K562 treated with DMSO at 1 percent for 48 hours (cell line): ENCODE measurements around the gene SPTB. TPM values are rescaled to one million over a fixed set of nuclear protein-coding genes. Genes with fewer than 3 reads are reported as not detected.

ENCODE experiments used
- total RNA-seq: library from RNA; unstranded; fragments of 300-600 nt; gene quantifications from 2 replicates; pipeline ENCODE4 v1.2.3, GENCODE V29; 2022; ENCODE audit warnings: low replicate concordance; ENCODE audit errors: extremely low read depth

SPTB gene
- total RNA-seq: not detected in 2 replicates

DNA sequence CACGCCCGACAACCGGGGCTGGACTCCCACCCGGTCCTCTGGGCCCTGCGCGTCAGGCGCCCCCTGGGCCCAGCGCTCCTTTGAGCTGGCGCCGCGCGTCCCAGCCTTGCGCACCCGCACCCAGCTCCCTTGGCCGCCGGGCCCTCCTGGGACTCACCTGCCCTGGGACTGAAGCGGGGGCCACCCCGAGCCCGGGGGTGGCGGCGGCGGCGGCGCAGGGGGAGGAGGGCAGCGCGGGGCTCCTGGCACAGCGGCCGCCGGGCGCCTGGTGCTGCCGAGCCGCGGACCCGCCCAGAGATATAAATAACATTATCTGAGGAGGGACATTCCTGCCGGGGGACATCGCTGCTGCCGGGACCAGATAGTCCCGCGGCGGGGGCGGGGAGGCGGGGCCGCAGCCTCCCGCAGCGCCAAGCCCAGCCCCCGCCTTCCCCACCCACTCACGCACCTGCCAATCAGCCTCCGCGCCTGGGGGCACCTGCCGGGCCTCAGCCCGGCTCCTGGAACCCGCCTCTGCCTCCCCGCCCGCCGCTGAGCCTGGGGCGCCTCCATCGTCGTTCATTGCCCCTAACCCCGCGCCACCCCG lies at the start of gene SPTB:
TSS of gene SPTB (minus strand) at position 273 of the 586 bp plus-strand sequence. CDS start 56,813 bp downstream, outside the sequence.

DNA sequence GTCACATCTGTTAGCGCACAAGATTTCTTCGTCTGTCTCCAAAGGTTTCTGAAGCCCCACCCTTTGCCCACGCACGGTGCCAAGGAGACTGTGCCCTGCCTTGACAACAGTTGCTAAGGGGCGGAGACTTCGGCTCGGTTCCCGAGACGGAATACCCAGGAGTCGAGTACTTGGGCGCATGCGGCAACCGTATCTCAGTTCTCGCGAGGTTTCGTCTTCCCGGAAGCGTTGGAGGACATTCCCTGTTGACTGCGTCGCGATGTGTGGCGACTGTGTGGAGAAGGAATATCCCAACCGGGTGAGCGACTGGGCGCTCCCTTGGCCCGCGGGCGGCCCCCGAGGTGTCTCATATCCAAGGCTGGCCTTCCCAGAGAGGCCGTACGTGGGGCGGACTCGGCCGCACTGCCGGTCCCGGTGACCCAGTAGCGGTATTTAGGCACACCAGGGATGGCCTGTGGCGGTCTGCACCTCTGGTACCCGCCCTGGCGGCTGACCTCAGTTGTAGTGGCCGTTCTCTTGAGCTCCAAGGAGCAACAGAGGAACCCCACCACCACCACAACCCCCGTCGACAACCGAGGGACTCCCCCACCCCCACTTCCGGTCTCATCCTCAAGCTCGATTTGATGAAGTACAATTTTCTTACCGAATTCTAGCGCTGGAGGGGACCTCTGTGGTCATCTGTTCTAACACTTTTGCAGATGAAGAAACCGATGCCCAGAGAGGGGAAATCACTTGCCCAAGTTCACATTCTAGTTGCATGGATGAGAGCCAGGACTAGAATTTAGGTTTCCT lies 34.7 kb upstream of the SPTB start, which contains the start of gene CHURC1:
TSS of gene CHURC1 (plus strand) at position 219 of the 792 bp plus-strand sequence. CDS start at position 260, 41 bp downstream.

DNA sequence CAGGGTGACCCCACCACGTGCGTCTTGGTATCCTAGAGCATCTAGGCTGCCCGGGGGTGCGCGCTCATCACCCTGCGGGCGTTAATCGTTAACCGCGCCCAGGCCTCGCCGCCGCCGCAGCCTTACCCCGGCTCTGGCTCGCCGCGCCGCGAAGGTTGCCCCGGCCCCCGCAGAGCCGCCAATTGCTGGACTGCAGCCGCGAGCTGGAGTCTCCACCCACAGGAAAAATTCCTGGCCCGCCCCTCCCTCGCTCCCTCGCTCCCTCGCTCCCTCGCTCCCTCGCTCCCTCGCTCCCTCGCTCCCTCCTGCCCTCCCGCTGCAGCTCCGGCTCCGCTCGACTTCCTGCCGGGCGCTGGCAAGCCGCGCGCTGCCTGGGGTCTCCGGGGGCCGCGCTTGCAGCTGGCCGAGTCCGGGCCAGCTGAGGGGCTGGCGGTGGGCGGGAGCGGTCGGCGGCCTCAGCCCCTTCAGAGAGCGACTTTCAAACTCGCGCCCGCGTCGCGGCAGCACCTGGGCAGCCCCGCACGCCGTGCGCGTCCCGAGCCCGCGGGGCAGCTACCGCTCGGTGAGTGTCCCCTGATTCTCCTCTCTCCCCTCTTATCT lies 175.5 kb downstream of the SPTB start, which contains the start of gene PLEKHG3:
TSS of gene PLEKHG3 (plus strand) at position 282 of the 600 bp plus-strand sequence. CDS start 23,208 bp downstream, outside the sequence.

Other genes with a start within 250 kb of the SPTB start
- not detected in 2 replicates for gene PLEKHG3, start 175.5 kb downstream of the SPTB start, total RNA-seq
- not detected in 2 replicates for gene CHURC1, start 34.5 kb upstream of the SPTB start, total RNA-seq
- not detected in 2 replicates for gene GPX2, start 62.8 kb upstream of the SPTB start, total RNA-seq
- gene RAB15, start 92.4 kb upstream of the SPTB start, total RNA-seq: not detected in 2 replicates
- gene FNTB, start 107.0 kb upstream of the SPTB start, total RNA-seq: not detected in 2 replicates
- gene MAX, start 222.6 kb upstream of the SPTB start, total RNA-seq: not detected in 2 replicates